ENCODE data around the gene LMNB1. TPM values are rescaled to one million over a fixed set of nuclear protein-coding genes. Genes with fewer than 3 reads are reported as not detected.

The LMNB1 gene
- total RNA-seq, 2 donors from 2014 or later, result 12.7 to 15.9 TPM

- Histone ChIP-seq H3K4me1 (ENCODE audit: control insufficient read depth in 1 of 2, low read depth in 2 of 2) (peaks cover 0 to 6% of the 10 kb centered on the region in 2 donors), H3K9me3 (no peaks in the 10 kb centered on the region), H3K27ac (no peak overlapping the region), H3K36me3 (no peaks in the 10 kb centered on the region), H3K27me3 (replicated peaks; ENCODE audit: insufficient read depth) (no peaks in the 10 kb centered on the region), H3K4me3 (no peak overlapping the region)
- no peak for DNase-seq (ENCODE audit: low spot score)
- ATAC-seq (ENCODE audit: insufficient number of reproducible peaks, low FRiP score, low read depth), result no peak
- no peak for TF ChIP-seq CTCF (IDR thresholded peaks at IDR 0.05)
Observed at GRCh38 chr5:126878634-126879033, 101.7 kb downstream of the LMNB1 start.

GRCh38 chr5:126881821-126882600 is 105.1 kb downstream of the LMNB1 start:
- no peaks in the 10 kb centered on the region for H3K36me3 ChIP-seq
- H3K4me3 ChIP-seq, result no peak overlapping the region
- no peak overlapping the region for H3K27ac ChIP-seq
- no peak for TF ChIP-seq CTCF (IDR thresholded peaks at IDR 0.05)
- no peaks in the 10 kb centered on the region for H3K4me1 ChIP-seq (ENCODE audit: control insufficient read depth in 1 of 2, low read depth in 2 of 2)
- no peaks in the 10 kb centered on the region for H3K9me3 ChIP-seq
- no peak for ATAC-seq (ENCODE audit: insufficient number of reproducible peaks, low FRiP score, low read depth)
- H3K27me3 ChIP-seq (replicated peaks; ENCODE audit: insufficient read depth), result no peaks in the 10 kb centered on the region
- no peak for DNase-seq (ENCODE audit: low spot score)

GRCh38 chr5:126883564-126884245 is 106.8 kb downstream of the LMNB1 start:
- Histone ChIP-seq H3K27ac (no peak overlapping the region), H3K36me3 (no peaks in the 10 kb centered on the region), H3K27me3 (replicated peaks; ENCODE audit: insufficient read depth) (no peaks in the 10 kb centered on the region), H3K4me1 (ENCODE audit: control insufficient read depth in 1 of 2, low read depth in 2 of 2) (no peaks in the 10 kb centered on the region), H3K9me3 (no peaks in the 10 kb centered on the region), H3K4me3 (no peak overlapping the region)
- TF ChIP-seq CTCF (IDR thresholded peaks at IDR 0.05), result no peak
- DNase-seq (ENCODE audit: low spot score), result no peak
- no peak for ATAC-seq (ENCODE audit: insufficient number of reproducible peaks, low FRiP score, low read depth)

- Histone ChIP-seq H3K27me3 (replicated peaks; ENCODE audit: insufficient read depth) (no peaks in the 10 kb centered on the region), H3K9me3 (no peaks in the 10 kb centered on the region), H3K4me3 (no peak overlapping the region), H3K4me1 (ENCODE audit: control insufficient read depth in 1 of 2, low read depth in 2 of 2) (no peaks in the 10 kb centered on the region), H3K27ac (no peak overlapping the region), H3K36me3 (no peaks in the 10 kb centered on the region)
- ATAC-seq (ENCODE audit: insufficient number of reproducible peaks, low FRiP score, low read depth) (no peak), DNase-seq (ENCODE audit: low spot score) (no peak)
- no peak for TF ChIP-seq CTCF (IDR thresholded peaks at IDR 0.05)
Observed at GRCh38 chr5:126884269-126884819, 107.4 kb downstream of the LMNB1 start.

Other genes with a start within 250 kb of the LMNB1 start
- gene ALDH7A1, start 181.9 kb upstream of the LMNB1 start, total RNA-seq, result 10 to 100 TPM; 17.6 to 52.6 TPM
- gene PHAX, start 176.2 kb upstream of the LMNB1 start, total RNA-seq, result 10 to 100 TPM; 23.4 to 27.4 TPM

Data from thoracic aorta (tissue), 2 donors.